HUES48 (cell line): ENCODE measurements around the gene BMF.

ENCODE experiments used
- H3K27ac ChIP-seq: one replicate; pipeline ENCODE4 v1.7.0; 2013; ENCODE audit warnings: low read depth, low read length, inconsistent platforms
- H3K27me3 ChIP-seq: 2 replicates; pipeline ENCODE4 v1.6.1; 2013; ENCODE audit warnings: mild to moderate bottlenecking, low read length; ENCODE audit not compliant: control insufficient read depth, insufficient read depth
- H3K36me3 ChIP-seq: 2 replicates; pipeline ENCODE4 v1.6.1; 2013; ENCODE audit warnings: low read length; ENCODE audit not compliant: control insufficient read depth, insufficient read depth
- H3K4me1 ChIP-seq: 2 replicates; pipeline ENCODE4 v1.6.1; 2013; ENCODE audit warnings: mild to moderate bottlenecking, low read length; ENCODE audit not compliant: control insufficient read depth, insufficient read depth
- H3K4me3 ChIP-seq: 2 replicates; pipeline ENCODE4 v1.5.1; 2013; ENCODE audit warnings: mild to moderate bottlenecking, low read depth, low read length
- H3K9ac ChIP-seq: 2 replicates; pipeline ENCODE4 v1.6.1; 2013; ENCODE audit warnings: mild to moderate bottlenecking, low read depth, low read length, moderate library complexity
- H3K9me3 ChIP-seq: 2 replicates; pipeline ENCODE4 v1.6.1; 2013; ENCODE audit warnings: low read length; ENCODE audit not compliant: control insufficient read depth, insufficient read depth

Gene BMF

GRCh38 chr15:40070166-40070557, 38.5 kb downstream of the BMF start:
- Histone ChIP-seq H3K4me1 (peaks cover 19% of the 10 kb centered on the region), H3K36me3 (no peaks in the 10 kb centered on the region), H3K4me3 (no peak overlapping the region), H3K9ac (no peak overlapping the region), H3K27me3 (no peaks in the 10 kb centered on the region), H3K9me3 (no peaks in the 10 kb centered on the region), H3K27ac (peak overlapping the region; percentile 68)

DNA sequence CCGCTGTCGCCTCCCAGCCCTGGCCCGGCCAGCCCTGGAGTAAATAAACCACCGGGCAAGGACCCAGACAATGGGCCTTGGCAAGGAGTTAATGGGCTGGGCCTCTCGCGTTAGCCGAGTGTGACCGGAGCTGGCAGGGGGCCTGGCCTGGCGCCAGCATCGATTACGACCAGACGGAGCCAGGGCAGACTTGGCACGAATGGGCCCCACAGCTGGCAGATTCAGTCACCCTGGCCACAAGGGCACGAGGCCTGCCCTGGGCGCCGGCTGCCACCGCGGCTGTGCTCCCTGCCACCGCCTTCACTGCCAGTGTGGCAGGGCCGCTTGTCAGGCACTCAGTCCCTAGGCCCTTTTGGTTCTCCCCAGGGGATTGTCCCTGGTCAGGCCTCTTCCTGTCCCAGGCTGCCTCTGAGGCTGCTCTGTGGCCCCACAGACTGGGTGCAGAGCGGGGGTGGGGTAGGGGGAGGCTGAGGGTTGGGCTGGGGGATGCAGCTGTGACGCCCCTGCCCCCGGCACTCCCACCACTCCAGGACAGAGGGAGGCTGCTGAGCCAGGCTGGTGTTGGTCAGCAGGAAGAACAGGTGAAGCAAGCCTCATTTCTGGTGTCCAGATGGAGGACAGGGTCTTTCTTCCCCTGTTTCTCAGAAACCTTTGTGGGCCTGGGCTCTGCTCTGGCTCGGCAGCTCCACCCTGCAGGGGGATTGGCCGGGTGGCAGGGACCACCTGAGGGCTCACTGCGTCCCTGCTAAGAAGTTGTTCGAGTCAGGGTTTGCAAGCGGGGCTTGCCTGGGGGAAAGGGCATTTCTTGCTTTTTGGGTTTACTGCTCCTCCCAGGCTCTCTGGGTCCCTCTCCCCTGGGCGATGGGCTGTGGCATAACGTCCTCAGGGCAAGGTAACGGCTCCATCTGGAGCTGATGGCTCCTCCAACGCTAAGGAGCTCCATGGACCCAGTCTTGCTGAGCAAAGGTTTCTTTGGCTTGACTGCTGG, 39.2 kb downstream of the BMF start:
- Histone ChIP-seq H3K9me3 (no peaks in the 10 kb centered on the region), H3K4me1 (peaks cover 19% of the 10 kb centered on the region), H3K27me3 (no peaks in the 10 kb centered on the region), H3K4me3 (no peak overlapping the region; the same call in 1 of the 2 replicates), H3K9ac (no peak overlapping the region), H3K27ac (peak overlapping the region; percentile 68), H3K36me3 (no peaks in the 10 kb centered on the region)

DNA sequence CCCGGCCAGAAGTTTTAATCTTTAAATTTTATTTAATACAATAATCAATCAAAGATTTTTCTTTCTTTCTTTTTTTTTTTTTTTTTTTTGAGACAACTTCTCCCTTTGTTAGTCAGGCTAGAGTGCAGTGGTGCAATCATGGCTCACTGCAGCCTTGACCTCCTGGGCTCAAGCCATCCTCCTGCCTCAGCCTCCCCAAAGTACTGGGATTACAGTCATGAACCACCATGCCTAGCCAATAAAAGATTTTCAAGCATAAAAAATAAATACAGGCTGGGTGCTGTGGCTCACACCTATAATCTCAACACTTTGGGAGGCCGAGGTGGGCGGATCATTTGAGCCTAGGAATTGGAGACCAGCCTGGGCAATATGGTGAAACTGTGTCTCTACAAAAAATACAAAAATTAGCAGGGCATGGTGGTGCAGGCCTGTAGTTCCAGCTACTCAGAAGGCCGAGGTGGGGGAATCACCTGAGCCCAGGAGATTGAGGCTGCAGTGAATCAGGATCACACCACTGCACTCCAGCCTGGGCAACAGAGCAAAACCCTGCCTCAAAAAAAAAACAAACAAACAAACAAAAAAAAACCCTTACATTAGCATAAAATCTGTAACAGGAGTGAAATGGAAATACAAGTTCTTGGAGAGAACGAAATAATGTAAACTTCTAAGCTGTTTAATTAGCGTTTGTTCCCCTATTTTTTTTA, 40.6 kb downstream of the BMF start:
- no peaks in the 10 kb centered on the region for H3K27me3 ChIP-seq
- no peak overlapping the region for H3K9ac ChIP-seq
- no peak overlapping the region for H3K27ac ChIP-seq
- no peaks in the 10 kb centered on the region for H3K9me3 ChIP-seq
- H3K4me1 ChIP-seq = peaks cover 22% of the 10 kb centered on the region
- H3K4me3 ChIP-seq = no peak overlapping the region
- H3K36me3 ChIP-seq = no peaks in the 10 kb centered on the region

GRCh38 chr15:40066589-40066988, 42.1 kb downstream of the BMF start:
- no peak overlapping the region for H3K27ac ChIP-seq
- no peaks in the 10 kb centered on the region for H3K36me3 ChIP-seq
- no peaks in the 10 kb centered on the region for H3K27me3 ChIP-seq
- no peak overlapping the region for H3K9ac ChIP-seq
- peaks cover 19% of the 10 kb centered on the region for H3K4me1 ChIP-seq
- no peak overlapping the region for H3K4me3 ChIP-seq
- no peaks in the 10 kb centered on the region for H3K9me3 ChIP-seq

GRCh38 chr15:40065166-40065565, 43.5 kb downstream of the BMF start:
- Histone ChIP-seq H3K4me1 (peaks cover 19% of the 10 kb centered on the region), H3K27ac (no peak overlapping the region), H3K9me3 (no peaks in the 10 kb centered on the region), H3K9ac (no peak overlapping the region), H3K4me3 (no peak overlapping the region), H3K27me3 (no peaks in the 10 kb centered on the region), H3K36me3 (no peaks in the 10 kb centered on the region)

DNA sequence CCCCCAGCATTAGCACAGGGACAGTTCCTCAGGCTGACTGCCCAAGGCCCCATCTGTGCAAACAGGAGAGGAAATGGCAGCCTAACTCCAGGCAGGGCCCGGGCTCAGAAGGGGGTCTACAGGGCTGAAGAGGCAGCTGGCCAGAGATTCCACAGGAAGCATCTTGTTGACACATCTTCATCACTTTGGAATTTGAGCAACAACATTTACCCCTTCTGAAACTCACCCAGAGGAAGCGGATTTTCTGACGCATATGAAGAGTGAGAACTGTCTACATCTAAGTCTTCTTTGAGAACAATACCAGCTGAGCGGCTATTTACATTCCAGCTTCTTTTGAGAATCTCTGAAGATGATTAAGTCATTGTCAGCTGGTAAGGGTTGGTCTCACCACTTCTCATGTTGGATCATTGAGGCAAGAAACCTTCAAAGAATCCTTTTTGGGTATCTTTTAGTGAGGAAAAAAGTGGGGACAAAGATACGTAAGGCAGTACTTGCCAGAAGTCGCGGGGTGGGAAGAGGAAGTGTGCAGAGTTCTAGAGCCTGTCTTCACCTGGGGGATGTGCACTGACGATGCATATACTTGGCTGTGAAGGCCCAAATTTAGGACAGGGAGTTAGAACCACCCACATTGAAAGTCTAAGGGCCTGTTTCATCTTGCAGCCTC, 44.3 kb downstream of the BMF start:
- Histone ChIP-seq H3K36me3 (no peaks in the 10 kb centered on the region), H3K9ac (no peak overlapping the region), H3K9me3 (no peaks in the 10 kb centered on the region), H3K27me3 (no peaks in the 10 kb centered on the region), H3K27ac (peak overlapping the region; percentile 84), H3K4me3 (no peak overlapping the region), H3K4me1 (peaks cover 12% of the 10 kb centered on the region)

DNA sequence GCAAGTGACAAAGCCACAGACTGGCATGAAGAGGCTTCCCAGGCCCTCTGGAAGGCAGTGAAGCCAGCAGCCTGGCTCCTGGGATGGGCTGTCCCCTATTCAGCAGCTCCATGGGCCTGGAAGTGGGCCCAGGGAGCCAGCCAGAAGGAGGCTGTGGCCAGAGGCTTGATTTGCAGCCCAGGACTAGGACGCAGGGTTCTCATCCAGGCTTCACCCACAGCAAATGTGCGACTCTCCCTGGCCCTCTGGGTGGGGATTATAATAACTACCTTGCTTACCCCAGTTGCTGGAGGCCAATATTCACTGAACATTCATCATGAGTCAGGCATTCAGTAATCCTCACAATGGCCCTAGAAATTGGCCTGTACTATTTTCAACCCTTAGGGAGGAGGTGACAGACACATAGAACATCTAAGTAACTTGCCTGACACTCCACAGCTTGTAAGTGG, 45.1 kb downstream of the BMF start:
- Histone ChIP-seq H3K4me1 (peaks cover 7% of the 10 kb centered on the region), H3K27ac (peak overlapping the region; percentile 84), H3K9ac (no peak overlapping the region)

DNA sequence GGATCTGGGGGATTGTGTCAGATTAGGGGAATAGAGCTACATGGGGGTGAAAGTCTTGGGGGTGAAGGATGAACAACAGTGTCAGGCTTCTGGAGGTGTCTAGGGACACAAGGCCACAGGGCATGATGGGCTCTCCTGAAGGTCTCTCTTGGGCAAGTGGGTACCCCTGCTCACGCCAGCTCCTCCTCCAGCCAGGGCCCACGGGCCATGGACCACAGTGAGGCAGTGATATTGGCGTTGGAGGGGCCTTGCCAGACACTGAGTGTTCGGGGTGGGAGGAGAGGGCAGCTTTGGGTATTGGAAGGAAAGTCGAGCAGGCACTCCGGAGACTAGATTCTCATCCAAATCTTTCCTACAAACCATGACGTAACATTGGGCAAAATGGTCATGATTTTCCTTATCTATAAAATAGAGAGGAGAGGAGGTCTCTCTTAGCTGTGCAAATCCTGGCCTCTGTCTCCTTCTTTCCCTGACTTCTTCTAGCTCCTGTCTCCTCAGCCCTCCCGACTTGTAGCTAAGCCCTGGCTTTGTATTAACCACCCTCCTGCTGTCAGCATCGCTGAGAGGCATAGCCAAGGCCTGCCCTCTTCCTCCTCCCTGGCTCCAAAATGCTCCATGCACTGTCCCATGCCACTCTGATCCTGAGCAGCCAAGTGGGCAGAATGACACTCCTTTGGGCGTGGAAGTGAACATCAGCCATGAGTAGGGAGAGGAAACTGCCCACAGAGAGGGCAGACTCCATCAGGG, 45.7 kb downstream of the BMF start:
- no peaks in the 10 kb centered on the region for H3K9me3 ChIP-seq
- no peaks in the 10 kb centered on the region for H3K36me3 ChIP-seq
- H3K4me3 ChIP-seq = no peak overlapping the region
- peaks cover 3% of the 10 kb centered on the region for H3K4me1 ChIP-seq
- no peak overlapping the region for H3K9ac ChIP-seq
- no peaks in the 10 kb centered on the region for H3K27me3 ChIP-seq
- peak overlapping the region; percentile 84 for H3K27ac ChIP-seq

More for the DNA sequence above, 45.1 kb downstream of the BMF start:
- Histone ChIP-seq H3K27me3 (no peaks in the 10 kb centered on the region), H3K9me3 (no peaks in the 10 kb centered on the region), H3K36me3 (no peaks in the 10 kb centered on the region), H3K4me3 (no peak overlapping the region)

DNA sequence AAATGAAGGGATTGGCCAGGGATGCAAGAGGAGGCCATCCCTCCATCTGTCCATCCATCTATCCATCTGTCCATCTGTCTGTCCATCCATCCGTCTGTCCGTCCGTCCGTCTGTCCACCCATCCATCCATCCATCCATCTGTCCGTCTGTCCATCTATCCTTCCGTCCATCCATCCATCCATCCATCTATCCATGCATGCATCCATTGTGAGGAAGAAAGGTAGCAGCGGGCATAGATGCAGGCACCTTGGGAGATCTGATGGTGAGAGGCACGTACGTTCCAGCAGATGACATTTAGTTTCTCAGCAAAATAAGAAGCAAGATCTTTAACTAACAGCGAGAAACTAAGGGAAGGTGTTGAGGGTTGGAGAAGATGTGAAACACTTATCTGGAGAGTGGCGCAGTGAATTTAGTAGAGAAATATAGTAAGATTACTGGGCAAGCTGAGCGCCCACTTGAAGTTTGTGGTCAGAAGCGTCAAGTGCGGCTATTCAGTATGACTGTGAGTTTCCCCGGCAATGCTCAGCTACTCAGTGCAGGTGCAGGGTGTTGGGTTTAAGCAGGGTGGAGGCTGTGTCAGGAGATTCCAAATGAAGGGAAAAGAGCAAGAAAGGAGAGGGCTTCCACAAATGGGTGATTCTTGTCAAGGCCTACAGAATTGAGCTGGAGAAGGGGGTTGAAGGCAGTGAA, 47.3 kb downstream of the BMF start:
- H3K36me3 ChIP-seq = no peaks in the 10 kb centered on the region
- H3K4me3 ChIP-seq = no peak overlapping the region
- H3K27ac ChIP-seq = no peak overlapping the region
- no peak overlapping the region for H3K9ac ChIP-seq
- no peaks in the 10 kb centered on the region for H3K27me3 ChIP-seq
- no peaks in the 10 kb centered on the region for H3K9me3 ChIP-seq
- peaks cover 3% of the 10 kb centered on the region; the same call in 1 of the 2 replicates for H3K4me1 ChIP-seq
